GM19328 (cell line): ENCODE measurements around the gene ZIM2.
"Not testable (repeated sequence)": the region's sequence is repeated elsewhere in the genome, so short reads cannot be mapped to it uniquely, and the experiment has no call there.

Source experiments
- ATAC-seq: cut with Tn5 transposase; IDR thresholded peaks from one replicate; pipeline ENCODE4 v1.9.1; 2021; ENCODE audit warnings: mild to moderate bottlenecking, moderate library complexity; ENCODE audit not compliant: unreplicated experiment

The ZIM2 gene

DNA sequence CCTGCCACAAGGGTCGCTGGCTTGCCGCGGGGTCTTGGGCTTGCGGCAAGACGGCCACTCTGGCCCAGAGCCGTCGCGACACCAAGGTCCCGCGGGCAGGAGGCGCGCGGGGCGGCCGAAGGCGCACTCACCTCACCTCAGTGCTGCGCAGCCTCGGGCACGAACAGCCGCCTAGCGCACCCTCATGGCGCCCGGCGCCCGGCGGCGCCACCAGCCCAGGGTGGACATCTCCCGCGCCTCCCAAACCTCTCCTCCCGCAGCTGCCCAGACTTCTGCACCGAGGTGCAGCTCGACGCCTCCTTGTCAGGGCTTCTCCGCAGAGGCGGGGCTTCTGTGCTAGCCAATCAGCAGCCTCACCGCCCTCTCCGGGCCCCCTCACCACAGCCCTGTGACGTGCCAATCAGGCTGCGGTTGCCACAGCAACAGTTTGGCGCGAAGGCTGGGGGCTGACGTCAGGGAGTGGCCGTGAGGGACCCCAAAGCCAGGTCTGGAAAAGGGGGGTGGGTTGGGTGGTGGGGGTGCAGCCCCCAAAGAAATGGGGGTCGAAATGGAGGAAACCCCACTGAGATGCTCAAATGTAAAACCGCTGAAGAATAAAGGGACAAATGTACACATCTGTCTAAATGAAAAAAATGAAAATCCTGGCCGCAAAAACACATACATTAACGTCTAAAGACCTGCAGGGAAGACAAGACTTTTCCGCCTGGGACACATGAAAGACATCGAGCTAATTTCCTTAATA, at the start of gene ZIM2, which contains the start of gene PEG3:
Gene ZIM2 (minus strand): TSS at position 276 of the 742 bp plus-strand sequence. CDS start 16,449 bp downstream, outside the sequence.
Gene PEG3 (minus strand): TSS at position 276 of the 742 bp plus-strand sequence. CDS start 16,071 bp downstream, outside the sequence.
- ATAC-seq, result no peak

DNA sequence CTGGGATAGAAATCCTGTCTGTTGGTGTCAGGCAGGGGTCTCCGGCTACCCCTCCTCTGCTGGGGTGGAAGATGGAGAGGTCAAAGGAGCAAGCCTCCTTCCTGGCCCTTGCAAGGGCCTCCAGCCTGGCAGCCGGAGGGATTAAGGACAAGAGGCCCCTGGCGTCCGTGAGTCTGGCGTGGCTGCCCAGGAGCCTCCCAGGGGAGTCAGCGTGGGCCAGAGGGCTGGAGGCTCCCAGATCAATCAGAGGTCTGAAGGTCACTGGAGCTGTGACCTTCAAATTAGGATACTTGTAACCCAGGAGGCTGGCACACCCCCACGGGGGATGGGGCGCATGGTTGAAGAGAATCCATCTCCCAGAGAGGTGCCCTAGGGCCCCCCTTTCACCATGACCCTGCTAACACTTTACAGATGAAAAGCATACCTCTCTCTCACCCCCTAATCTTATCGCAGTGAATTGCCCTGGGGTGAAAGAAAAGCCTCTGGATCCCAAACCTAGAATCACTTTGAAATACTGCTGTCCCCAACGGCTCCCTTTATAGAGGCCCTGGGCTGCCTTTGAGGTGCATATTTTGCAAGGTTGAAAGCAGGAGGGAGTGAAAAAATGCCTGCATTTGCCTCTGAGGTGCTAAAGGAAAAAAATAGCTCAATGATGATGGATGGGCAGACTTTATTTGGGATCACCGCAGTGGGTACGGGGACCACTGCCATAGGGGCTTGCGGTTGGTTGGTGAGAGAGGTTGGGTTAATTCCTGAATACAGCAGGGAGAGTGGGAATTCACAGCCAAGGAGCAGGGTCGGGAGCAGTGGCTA, 44.9 kb upstream of the ZIM2 start:
- ATAC-seq, result no peak

DNA sequence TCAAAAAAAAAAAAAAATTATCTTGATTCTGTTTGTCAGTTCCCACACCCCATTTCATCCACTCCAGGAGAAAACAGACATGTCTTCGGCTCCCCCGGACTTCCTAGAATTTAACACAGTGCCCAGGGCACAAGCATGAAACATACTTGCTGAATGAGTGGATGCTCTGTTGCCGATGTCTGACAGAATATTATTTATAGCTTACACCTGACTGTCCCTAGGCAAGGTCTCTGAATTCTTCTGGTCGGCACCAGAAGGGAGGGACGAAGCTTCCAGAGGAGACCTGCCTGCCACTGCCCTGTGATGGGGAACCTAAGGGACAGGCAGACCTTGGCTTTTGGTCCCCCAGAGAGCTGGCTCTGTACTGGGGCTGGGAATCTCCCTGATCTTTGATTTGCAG, 43.9 kb upstream of the ZIM2 start:
- ATAC-seq, result no peak

DNA sequence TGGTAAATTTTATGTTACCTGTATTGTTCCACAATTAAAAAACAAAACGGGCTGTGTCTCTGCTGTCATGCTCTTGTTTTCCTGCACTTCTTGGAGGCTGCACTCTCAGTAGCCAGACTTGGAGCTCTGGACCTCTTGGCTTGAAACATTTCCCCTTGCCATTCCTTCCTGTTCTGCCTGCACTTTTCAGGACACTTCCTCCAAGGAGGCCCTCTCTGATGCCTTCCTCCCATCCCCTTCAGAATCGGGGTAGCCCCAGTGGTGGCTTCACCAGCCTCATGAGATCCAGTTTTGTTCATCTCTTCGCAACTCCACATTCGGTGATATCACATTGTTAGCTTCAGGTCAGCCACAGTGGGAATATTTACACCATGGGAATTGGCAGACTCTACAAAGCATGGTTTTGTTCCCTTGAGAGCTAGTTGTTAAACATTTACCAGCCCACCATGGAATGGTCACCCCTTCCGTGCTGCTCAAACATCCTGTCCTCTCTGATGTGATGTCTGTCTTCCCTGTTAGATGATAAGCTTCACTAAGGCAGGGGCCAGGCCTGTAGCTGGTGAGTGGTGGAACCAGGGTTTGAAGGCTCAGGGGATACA, 40.2 kb upstream of the ZIM2 start:
- no peak for ATAC-seq

DNA sequence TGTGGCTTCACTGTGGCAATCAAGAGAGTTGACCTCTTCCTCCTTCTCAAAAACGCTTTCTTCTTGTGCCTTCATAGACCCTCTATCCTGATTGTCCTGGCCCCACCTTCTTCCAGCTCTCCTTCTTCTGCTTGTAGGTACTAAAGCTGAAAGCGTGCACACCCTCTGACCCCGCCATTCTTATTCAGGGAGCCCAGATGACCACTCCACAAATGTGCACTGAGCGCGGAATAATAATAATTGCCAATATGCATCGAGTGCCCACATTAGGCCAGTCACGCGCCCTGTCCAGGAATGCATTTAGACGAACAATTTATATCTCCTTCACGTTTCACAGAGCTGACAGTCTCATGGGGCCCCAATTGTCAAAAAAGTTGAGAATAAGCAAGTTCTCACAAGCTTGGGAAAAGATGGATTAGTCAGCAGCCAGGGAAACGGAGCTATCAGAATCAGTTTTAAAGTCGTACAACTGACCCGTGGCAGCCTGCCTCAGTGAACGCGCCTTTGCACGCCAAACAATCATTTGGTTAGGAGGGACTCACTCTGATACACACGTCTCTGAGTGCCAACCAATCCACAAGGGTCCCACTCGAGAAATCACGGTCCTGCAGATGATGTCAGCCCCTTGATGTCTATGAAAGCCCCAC, 36.7 kb upstream of the ZIM2 start:
- no peak for ATAC-seq

DNA sequence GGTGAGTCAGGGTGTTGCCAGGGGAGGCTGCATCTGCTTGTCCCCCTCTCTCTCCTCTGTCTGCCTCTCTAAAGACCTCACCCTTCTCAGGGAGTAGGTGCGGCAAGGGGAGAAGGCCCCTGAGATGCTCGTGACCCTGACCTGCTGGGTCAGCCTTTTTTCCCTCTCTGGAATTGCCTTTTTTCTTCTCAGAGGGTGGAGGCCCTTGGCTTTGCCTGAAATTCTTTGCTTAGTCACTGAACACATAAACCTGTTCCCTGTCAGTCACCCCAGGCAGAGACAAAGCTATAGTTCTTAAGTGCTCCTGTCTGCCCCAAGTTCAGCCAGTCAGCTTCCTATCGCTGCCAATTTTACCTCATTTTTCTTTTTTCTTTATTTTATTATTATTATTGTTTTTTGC, 35.2 kb upstream of the ZIM2 start:
- no peak for ATAC-seq

DNA sequence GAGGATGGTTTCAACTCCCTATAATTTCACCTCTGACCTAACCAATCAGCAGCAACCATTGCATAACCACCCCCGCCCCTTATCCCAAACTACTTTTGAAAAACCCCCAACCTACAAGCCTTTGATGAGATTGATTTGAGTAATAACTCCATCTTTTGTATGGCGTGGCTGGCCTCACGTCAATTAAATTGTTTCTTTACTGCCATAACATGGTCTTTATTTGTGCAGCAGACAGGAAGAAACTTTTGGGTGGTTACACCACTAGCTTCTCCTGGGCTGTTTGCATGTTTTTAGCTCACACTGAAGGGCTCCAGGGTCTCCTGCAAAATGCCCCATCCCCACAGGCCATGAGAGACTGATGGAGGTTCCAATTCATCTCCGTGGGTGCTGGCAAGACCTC, 34.0 kb upstream of the ZIM2 start:
- no peak for ATAC-seq

DNA sequence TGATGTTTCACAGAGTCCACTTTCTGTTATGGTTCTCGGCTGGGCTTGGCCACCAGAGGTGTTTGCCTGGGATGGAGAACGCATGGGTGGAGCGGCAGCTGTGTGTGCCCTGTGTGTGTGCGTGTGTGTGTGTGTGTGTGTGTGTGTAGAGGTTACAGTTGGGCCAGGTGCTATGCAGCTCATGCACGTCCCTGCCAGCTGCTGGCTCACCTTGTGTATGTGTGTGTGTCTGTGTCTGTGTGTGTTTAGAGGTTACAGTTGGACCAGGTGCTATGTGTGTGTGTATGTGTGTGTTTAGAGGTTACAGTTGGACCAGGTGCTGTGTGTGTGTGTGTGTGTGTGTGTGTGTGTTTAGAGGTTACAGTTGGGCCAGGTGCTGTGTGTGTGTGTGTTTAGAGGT, 33.0 kb upstream of the ZIM2 start:
- ATAC-seq, result no peak

DNA sequence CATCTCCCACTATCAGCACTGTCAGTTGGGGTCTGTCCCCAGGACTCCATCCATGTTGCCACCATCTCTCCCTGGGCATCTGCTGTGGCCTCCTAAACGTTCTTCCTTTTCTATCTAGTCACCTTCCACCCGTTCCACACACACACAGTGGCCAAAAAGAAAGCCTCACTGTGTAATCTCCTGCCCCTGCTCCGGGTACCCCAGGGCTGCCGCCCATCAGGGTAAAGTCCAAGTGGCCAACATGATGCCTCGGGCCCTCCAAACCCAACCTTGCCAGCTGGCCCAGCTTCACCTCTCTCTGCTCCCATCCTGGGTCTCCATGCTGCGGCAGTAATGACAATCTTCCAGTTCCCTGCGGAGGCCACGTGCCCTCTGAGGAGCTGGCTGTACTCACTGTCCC, 29.4 kb upstream of the ZIM2 start:
- ATAC-seq, result no peak

DNA sequence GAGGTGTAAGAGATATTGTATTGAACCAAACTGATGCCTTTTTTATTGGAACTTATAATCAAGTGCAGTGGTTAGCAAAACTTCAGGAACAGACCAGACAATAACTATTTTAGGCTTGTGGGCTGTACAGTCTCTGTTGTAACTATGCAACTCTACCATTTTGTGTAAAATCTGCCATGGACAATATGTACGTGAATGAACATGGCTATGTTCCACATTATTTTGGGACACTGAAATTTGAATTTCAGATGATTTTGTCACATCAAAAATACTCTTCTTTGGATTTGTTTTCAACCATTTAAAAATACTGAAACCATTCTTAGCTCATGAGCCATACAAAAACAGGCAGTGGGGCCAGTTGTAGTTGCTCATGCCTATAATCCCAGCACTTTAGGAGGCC, 27.9 kb upstream of the ZIM2 start:
- no peak for ATAC-seq

DNA sequence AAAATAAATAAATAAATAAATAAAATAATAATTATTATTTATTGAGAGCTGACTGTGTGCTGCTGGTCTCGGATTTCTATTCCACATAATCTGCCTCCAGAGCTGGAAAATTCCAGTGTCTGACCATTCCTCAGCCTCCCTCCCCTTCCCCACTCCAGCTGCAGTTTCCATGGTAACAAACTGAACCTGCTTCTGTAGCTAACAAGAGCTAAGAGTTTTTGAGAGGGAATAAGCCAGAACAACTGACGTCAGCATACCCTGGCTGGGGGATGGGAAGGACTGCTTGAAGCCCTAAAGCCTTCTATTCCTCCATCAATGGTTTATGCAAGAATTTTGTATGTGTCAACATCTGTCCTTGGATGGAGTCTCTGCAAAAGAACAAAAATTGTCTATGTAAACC, 26.0 kb upstream of the ZIM2 start:
- ATAC-seq, result no peak

DNA sequence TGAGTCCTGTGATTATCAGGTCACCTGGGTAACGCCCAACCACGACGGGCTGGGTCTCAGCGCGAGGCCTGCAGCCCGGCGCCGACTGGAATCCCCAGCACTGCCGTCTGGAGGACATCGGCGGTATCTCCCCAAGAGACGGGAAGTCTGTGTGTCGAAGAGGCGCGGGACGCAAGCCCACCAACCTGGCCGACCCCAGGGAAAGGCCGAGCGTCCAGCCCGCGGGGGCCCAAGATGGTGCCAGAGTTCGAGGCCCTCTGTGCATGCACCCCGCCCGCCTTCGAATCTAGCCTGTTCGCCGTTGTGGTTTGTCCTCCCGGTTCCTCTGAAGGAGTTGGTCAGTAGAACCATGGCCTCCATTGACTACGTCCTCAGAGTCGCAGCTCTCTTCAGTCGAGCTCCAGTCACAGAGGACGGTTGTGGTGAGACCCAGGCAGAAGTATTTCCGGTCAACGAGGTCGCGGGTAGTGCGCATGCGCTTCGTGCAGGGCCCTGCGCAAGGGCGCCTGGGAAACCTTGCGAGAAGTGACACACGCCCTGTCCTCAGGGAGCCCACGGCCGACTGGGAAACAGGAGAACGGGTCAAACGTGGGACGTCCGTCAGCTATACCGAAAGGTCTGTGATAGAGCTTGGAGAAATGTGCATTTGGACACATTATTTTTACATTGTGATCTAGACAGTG, 24.1 kb upstream of the ZIM2 start:
- ATAC-seq, result no peak

DNA sequence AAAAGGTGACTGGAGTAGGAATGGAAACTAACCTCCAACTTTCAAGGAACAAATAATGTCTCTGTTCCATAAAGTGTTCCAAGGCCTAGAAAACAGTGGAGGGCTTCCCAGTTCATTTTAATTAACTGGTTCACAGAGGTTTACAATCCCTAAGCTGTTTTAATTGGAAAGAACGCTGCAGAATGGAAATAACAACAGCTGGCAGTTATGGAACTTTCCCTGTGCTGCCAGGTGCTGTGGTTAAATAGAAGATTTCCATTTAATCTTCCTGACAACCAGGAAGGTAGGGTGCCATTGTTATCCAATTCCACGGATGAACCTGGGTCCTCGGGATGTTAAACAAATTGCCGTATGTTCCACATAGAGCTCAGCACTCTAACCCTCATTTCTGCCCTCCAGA, 22.2 kb upstream of the ZIM2 start:
- no peak for ATAC-seq

DNA sequence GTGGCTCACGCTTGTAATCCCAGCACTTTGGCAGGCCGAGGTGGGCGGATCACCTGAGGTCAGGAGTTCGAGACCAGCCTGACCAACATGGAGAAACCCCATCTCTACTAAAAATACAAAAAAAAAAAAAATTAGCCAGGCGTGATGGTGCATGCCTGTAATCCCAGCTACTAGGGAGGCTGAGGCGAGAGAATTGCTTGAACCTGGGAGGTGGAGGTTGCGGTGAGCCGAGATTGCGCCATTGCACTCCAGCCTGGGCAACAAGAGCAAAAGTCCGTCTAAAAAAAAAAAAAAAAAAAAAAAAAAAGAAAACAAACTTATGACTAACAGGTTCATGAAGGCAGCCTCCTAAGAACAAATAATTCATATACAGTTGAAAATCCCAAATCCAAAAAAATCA, 19.9 kb upstream of the ZIM2 start:
- ATAC-seq, result not testable (repeated sequence)

DNA sequence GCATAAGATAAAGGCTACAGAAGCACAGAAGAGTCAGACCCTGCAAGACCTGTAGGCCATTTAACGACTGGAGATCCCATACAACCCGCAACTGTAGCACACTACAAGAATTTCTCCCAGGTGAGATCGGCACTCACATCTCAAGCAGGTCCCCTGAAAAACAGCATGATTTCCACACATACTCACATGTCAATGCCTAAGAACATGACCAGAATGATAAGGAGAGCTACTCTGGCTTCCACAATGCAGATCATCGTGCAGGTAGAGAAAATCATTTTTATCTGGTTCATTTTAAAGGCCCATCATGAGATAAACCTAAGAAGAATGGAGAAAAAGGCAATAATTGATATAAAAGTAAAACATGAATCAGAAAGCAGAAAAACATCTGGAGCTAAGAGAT, 17.5 kb upstream of the ZIM2 start:
- no peak for ATAC-seq

DNA sequence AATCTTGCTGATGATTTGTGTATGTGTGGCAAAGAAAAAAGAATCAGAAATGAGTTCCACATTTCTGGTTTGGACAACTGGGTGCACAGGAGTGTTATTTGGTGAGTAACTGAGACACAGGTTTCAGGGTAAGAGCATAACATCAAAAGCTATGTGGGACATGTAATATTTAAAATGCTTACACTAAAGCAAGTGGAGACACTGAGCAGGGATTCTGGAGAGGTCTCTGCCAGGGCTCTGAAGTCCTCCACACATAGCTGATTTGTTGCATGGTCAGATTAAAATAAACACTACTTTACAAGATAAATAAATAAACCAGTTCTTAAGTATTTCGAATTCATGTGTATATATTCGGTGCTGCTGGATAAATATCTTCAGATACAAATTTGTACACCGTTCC, 16.3 kb upstream of the ZIM2 start:
- ATAC-seq, result no peak

DNA sequence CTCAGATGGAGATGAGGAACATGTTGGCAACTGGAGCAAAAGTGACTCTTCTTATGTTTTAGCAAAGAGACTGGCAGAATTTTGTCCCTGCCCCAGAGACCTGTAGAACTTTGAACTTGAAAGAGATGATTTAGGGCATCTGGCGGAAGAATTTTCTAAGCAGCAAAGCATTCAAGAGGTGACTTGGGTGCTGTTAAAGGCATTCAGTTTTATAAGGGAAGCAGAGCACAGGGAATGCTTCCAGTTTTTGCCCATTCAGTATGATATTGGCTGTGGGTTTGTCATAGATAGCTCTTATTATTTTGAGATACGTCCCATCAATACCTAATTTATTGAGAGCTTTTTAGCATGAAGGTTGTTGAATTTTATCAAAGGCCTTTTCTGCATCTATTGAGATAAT, 11.8 kb upstream of the ZIM2 start:
- not testable (repeated sequence) for ATAC-seq

DNA sequence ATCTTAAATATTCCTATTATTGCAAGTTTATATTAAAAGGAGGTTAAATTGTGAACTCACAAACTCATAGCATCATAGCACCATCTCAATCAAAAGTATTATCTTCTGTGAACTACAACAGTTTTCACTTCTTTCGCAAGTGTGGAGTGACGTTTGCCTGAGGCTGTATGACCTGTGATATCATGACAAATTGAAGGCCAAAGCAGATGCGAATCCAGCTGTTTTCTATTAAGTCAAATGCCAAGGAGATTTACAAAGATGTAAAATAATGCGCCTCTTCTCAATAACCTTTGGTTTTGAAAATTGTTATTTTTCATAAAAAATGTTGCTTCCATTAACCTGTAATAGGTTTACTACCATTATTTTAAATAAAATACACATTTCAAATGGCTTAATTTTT, 7.6 kb upstream of the ZIM2 start:
- ATAC-seq, result no peak

DNA sequence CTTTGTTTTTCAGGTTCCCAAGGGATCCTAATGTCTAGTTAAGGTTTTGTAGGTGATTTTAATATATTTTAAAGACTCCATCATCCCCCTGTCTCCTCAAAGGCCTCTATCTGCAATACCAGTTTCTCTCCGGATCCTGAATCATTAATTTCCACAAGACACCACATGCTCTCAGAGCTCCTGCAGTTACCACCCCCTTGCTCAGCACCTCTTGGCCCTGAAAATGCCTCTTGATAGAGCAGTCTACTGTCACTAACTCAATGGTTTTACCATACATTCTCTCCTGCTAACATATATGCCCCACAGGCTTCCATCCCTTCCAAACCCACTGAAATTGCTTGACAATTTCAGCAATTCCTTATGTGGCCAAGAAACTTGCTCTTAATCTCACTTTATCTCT, 1.9 kb upstream of the ZIM2 start:
- no peak for ATAC-seq

DNA sequence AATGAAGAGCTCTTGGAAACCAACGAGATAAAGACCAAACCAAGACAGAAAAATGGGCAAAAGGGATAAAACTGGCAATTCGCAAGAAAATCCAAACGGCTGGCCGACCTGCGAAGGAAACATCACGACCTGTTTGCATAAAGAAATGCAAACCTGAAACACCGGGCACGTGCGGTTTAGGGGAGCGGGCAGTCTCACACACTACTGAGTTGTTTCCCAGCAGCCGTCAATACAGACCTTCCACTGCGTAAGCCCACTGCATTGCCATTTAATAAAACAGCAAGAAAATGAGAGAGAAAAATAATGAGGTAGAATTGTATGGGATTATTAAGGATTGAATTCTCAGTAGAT, 642 bp upstream of the ZIM2 start:
- ATAC-seq, result no peak
